ENCODE data around the gene CNTNAP2.

The CNTNAP2 gene

DNA sequence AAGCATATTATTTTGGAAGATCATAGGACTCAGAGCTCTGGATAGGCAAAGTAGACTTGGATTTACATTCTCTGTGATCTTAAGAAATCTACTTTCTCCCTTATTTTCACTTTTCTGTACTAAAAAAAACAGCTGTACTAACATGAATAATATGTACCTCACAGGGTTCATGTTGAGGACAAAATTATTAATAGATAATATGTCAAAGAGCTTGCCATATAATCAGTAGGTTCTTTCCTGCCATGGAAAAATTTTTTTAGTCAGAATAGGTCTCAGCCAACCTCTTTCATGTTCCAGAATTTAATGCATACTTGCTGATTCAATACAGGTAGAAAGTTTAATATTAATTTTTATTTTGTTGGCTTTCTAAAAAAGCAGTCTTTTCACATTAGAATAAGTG lies 1693.7 kb downstream of the CNTNAP2 start:
- no peak for DNase-seq

DNA sequence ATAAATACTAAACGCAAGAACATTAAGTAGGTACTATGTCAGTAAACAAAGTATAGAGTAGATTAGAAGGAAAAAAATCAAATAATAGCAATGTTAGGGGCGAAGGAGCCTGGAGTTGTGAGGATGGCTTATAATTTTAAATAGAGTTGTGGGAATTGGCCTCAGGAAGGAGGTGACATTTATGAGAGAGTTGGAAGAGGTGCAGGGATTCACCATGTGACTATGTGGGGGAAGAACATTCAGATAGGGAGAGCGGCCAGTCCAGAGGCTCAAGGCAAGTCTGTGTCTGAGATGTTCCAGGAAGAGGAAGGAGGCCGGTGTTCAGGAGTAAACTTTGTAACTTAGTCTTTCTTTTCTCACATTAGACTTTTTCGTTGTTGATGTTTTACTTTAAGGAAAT lies 1695.3 kb downstream of the CNTNAP2 start:
- DNase-seq = no peak

DNA sequence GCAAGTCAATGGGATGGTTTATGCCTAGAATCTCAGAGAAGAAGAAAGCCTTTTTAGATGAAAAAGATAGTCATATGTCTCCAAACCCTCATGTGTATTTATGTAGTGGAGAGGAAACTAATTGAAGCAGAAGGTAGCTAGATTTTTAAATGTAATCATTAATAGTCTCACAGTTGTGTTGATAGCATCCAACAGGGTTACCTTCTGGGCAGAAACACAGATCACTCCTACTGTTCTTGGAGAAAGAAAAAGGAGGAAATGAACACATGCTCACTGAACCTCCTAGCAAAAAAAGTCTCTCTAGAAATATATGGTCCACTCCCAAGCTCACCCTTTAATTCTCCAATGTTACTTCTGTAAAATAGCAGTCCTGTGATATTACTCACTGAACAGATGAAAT lies 1696.7 kb downstream of the CNTNAP2 start:
- DNase-seq = no peak

GRCh38 chr7:147818317-147818716 lies 1701.7 kb downstream of the CNTNAP2 start:
- no peak for DNase-seq

GRCh38 chr7:147824671-147825070 lies 1708.1 kb downstream of the CNTNAP2 start:
- no peak for DNase-seq

DNA sequence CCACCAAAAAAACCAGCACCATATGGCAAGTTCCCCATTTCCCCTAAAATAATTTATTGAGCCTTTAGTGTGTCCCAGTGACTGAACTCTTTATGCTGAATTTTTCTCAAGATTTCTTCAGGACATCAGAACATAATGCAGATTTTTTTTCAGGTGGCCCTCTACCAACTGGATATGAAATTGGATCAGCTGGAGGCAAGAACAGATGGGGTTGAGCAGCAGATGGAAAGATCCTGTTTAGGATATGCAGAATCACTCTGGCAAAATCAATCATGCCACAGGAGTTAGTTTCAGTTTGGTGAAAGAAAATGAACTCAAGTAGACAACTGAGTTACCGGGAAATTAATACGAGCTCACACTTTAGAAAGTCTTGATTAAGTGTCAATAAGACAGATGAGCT lies 1712.4 kb downstream of the CNTNAP2 start:
- DNase-seq = no peak

DNA sequence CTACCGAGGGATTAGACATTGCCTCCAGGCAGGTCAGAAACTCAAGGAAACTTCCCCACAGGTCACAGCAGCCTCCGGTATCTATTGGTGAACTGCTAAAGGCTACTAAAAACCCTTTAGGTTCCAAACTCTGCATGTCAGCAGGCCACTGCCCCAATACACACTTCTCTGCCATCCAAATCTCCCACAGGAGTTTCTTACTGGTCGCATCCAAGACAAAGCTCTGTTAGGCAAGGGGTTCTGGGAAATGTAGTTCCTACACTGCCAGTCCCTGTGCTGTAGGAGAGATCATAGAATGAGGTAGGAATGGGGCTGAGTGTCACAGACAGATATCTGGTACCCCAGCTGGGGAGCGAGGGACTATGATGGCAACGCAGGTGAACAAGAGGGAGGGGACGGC lies 1717.0 kb downstream of the CNTNAP2 start:
- DNase-seq = no peak

DNA sequence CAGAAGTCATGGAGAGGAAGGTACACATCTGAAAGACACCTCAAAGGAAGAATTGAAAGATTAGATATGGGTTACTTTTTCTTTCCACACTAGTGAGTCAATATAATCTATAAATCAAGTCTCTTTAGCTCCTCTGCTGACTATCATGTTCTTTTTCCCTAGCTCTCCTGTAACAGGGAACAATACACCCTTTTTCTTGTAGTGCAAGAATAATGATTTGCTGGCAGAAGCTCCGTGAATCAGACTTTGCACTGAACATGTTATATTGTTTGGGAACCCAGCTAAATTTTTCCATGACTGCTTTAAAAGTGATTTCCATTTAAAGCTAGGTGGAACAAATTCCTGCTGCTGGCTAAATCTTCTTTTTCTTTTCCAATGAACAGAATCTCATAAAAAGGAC lies 1717.4 kb downstream of the CNTNAP2 start:
- DNase-seq = no peak

GRCh38 chr7:147852833-147853232 lies 1736.2 kb downstream of the CNTNAP2 start:
- DNase-seq = no peak

GRCh38 chr7:147857152-147858140 lies 1740.8 kb downstream of the CNTNAP2 start:
- no peak for DNase-seq

DNA sequence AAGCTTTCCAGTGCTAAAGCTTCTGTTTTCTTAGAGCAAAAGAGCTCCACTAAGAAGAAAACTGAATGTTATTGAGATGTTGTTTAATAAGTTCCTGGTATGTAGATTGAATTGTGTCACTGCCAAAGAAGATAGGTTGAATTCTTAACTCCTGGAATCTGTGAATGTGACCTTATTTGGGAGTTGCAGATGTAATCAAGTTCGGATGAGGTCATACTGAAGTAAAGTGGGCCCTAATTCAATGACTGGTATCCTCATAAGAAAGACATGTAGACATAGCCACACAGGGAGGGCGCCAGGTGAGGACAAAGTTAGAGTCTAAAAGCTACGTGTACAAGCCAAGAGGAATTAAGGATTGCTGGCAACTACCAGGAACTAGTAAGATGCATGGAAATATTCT lies 1741.8 kb downstream of the CNTNAP2 start:
- DNase-seq = no peak

GRCh38 chr7:147859033-147859432 lies 1742.4 kb downstream of the CNTNAP2 start:
- DNase-seq = no peak

DNA sequence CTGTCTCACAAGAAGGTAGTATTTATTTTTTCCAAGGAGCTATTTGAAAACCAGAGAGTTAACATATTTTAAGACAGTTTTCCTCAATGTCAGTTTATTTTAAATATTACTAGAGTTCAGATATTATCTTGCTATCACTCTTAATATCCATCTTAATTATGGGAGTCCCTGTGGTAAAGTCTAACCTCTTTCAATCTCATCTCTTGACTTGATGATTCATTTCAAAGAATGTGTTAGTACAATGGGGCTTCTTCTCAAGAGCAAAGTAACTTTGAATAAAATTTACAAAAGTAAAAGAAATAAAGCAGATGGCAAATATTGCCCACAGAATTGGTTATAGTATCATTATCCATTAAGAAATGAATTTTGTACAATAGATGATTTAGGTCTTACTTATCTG lies 1742.9 kb downstream of the CNTNAP2 start:
- no peak for DNase-seq

DNA sequence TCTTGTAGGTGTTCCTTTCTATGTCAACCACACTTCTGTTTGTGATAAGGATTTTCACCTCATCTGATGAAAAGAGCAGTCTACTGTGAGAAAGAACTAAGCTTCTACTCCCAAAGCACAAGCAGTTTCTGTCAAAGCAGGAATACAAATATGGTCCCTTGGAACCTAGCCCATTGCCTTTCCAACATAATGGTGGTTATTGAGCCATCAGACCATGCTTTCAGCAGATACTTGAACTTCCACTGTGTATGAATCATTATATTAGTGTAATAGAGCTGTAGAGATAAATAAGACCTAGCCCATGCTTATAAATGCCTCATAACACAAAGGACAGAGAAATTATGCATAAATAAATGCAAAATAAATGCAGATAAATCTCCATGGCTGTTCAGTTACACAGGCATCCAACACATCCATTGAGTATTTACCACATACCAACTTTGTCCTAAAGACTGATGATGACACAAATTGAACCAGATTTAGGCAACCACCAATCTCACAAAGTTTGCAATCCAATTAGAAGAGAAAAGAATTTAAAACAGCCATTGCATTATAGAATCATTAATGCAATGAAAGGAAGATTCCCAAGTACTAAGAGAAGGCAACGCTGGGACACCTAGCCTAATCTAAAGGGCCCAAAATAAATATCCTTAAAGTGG lies 1744.6 kb downstream of the CNTNAP2 start:
- DNase-seq = no peak

GRCh38 chr7:147861945-147862344 lies 1745.3 kb downstream of the CNTNAP2 start:
- no peak for DNase-seq

- DNase-seq = no peak
These were observed 1752.9 kb downstream of the CNTNAP2 start for GRCh38 chr7:147869456-147869855.

GRCh38 chr7:147878912-147879661 lies 1762.5 kb downstream of the CNTNAP2 start:
- DNase-seq = no peak

DNA sequence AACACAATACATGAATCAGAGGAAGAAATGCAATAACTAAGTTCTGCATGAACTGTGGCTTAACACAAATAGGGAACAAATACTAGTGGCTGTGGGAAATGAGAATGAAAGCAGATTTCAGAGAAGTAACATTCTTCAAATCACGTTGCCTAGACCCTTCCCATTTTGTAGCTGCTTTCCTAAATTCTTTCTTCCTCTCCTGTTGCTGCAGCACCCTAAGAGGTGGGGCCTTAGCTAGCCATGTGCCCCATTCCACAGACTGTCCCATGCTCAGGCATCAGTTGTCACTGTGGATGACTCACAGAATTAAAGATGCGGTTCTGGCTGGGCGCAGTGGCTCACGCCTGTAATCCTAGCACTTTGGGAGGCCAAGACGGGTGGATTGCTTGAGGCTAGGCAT lies 1769.3 kb downstream of the CNTNAP2 start:
- no peak for DNase-seq

DNA sequence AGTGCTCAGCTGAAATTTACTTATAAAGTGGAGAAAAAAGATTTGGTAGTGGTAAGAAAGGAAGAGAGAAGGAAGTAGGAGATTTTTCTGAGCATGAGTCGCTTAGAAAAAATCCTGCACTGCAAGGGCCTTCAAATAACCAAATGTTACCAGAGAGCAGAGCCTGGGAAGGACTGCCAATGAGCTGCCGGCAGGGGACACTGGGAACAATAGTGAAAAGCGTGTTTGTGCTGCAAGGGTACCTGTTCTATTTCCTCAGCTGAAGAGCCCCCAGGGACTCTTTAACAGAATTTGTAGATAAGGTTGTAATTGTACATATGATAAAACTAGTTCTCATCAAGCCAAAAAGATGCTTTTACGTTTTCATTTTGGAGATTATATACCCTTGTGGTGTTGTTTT lies 1777.7 kb downstream of the CNTNAP2 start:
- no peak for DNase-seq

DNA sequence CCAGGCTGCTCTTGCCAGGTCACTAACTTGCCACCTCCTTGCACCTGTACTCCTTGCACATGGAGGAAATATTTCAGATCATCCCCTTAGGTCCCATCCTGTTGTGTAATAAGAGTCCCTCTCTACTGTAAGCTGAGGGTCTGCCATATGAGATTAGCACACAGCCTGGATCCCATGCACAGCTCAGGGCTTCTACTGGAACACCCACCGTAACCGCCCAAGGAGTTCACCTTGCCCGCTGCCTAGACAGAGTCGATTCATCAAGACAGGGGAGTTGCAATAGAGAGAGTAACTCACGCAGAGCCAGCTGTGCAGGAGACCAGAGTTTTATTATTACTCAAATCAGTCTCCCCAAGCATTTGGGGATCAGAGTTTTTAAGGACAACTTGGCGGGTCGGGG lies 1779.5 kb downstream of the CNTNAP2 start:
- DNase-seq = no peak

DNA sequence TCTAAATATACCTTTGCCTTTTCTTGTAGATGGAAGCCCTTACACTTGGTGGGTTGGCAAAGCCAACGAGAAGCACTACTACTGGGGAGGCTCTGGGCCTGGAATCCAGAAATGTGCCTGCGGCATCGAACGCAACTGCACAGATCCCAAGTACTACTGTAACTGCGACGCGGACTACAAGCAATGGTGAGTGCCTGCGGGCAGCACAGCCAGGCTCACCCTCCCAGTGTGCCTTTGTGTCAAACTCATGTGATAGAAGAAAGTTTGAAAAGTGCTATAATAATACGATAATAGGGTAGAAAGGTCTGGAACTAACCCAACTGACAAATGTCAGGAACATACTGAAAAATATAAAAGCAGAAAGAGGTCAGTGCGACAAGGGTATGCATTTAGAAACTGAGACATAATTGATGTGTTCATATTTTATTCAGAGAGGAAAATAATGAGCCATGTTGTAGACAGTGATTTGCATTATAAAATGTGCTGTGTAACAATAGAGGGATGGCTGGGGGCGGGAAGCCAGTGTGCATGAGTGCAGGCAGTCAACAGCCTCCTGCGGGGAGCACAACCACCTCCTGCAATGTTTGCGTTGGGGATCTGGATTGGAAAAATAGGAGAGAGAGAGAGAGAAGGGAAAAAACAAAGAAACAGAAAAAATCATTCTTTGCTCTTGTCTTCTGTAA lies 1787.1 kb downstream of the CNTNAP2 start:
- no peak for DNase-seq

- no peak for DNase-seq
These were observed 1787.6 kb downstream of the CNTNAP2 start for GRCh38 chr7:147904219-147904576.
